NCI-H2081 treated with DMSO at 0.1 percent for 48 hours (cell line): ENCODE measurements around the gene ADAMTS10.
"Not testable (repeated sequence)": the region's sequence is repeated elsewhere in the genome, so short reads cannot be mapped to it uniquely, and the experiment has no call there.

Source experiments
- DNase-seq: peaks from one replicate; lab custom pipeline; 2025; lab: John Stamatoyannopoulos, UW

The ADAMTS10 gene

DNA sequence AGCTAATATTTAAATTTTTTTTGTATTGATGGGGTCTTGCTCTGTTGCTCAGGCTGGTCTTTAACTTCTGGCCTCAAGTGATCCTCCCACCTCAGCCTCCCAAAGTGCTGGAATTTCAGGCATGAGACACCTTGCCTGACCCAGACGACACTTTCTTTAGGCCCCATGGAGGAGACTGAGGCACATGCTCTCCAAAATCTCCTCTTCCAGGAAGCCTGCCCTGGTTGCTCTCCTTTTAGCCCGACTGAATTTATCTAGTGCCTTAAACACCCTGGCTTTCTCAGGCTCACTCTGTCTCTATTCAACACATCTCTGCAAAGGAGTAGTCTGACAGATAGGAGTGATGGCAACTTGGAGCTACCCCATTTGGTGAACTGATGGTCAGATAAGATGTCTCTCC is 52.2 kb downstream of the ADAMTS10 start:
- no peak for DNase-seq

DNA sequence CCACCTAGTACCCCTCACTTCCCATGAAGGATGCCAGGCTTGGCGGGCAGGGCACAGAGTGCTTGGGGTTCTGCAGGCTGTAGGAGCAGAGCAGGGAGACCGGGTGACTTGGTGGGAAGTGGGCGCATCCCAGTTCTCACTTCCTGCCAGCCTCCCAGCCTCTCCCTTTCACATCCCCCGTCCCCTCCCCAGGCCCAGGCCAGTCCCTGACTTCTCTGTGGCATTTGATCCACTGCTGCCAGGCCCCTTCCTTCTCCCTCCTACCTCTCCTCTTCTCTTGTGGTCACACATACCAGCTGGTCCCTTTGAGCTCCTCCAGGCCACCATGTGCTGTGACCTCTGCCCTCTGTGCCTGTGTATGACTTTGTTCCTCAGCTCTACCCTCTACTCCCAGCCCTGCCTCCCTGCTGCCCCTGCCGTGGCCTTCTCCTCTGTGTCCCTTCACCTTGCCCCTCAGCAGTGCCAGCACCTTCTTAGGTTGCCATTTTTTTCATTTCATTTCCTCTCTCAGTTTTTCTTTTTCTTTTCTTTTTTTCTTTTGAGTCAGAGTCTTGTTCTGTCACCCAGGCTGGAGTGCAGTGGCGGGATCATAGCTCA is 52.8 kb downstream of the ADAMTS10 start:
- no peak for DNase-seq

DNA sequence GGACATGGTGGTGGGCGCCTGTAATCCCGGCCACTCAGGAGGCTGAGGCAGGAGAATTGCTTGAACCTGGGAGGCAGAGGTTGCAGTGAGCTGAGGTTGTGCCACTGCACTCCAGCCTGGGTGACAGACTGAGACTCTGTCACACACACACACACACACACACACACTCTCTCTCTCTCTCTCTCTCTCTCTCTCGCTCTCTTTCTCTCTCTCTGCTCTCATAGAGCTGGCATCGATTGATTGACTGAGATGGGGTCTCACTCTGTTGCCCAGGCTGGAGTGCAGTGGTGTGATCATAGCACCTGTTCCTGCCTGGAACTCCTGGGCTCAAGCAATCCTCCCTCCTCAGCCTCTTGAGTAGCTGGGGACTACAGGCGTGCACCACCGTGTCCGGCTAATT is 56.8 kb downstream of the ADAMTS10 start:
- DNase-seq = not testable (repeated sequence)

DNA sequence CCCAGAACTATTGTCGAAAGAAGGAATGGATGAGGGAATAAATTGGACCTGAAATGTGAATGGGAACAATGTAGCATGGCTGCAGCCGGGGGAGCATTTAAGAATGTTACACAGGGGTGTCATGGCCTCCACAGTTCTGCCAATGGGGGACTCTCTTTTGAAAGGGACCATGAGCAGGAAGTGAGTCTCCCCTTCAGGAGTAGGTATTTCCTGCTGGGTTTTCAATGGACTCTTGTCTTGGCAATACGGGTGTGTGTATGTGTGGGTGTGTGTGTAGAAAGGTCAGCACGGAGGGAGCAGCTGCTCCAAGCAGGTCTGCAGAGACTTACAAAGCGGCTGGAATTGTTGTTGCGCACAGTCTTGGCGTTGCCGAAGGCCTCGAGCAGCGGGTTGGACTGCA is 57.7 kb downstream of the ADAMTS10 start:
- DNase-seq = no peak

DNA sequence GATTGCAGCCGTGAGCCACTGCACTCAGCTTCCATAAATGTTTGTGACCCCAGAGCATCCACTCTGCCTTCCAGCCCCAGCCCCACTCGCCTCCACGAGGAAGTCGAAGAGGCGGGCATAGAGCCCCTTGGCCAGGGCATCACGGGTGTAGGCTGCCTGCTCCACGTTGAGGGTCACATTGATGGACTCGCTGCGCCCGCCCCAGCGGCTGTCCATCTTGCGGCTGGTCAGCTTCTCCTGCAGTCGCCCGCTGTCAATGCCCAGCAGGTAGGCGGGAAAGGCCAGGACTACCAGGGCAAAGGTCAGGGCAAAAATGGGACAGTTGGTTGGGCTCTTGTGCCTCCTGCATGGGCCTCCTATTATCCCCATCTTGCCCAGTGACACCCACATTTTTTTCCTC is 60.4 kb downstream of the ADAMTS10 start:
- DNase-seq = no peak

DNA sequence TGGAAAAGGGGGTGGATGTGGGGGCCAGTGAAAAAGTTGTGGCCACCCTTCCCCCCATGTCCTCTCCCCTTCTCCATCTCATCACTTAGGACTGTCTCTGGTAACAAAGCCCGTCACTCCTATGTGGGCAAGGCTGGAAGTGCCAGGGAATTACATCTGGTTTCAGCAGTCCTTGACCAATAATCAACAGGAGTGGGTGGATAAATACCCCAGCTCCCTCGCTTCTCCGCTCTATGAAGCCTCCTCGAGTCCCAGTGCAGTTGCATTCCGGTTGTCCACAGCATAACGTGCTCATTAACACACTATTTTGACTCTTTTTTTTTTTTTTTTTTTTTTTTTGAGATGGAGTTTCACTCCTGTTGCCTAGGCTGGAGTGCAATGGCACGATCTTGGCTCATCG is 64.8 kb downstream of the ADAMTS10 start:
- DNase-seq = no peak

DNA sequence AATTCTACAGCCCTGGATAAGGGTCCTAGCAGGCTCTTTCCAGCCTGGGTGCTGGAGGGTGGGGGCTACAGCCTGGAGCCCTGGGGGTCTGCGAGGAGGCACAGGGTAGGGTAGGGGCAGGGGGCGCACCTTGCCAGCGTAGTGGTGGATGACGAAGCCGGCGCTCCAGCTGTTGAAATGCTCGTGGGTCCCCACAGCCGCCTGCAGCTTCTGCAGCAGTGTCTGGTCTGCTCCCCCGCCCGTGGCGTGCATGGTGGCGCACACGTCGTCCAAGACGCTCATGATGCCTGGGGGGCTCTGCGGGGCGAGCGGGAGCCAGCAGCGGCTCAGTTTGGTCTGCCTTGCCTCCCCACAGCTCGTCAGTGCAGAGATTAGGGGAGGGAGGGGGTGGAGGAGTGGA is 66.3 kb downstream of the ADAMTS10 start:
- DNase-seq = no peak

DNA sequence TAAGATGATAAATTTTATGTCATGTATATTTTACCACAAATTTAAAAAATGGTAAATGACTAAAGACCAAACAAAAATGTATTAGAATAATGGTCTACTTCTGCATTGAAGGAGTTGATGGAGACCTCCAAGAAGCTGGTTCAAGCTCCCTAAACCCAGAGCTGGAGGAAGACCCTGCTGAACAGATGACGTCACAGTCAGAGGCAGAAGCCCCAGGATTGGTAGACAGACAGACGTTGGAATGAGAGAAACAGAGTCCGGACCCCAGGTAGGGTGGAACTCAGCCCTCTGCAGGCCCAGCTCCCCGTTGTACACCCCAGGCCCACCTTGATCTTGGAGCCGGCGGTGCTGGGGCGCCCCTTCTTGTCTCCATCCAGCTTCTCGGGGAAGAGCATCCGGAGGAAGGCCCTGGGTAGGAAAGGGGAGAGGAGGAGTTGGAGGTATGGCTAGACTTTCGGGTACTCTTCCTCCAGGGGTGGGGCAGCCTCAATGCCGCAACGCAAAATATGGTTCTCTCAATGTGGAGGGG is 70.8 kb downstream of the ADAMTS10 start:
- no peak for DNase-seq

DNA sequence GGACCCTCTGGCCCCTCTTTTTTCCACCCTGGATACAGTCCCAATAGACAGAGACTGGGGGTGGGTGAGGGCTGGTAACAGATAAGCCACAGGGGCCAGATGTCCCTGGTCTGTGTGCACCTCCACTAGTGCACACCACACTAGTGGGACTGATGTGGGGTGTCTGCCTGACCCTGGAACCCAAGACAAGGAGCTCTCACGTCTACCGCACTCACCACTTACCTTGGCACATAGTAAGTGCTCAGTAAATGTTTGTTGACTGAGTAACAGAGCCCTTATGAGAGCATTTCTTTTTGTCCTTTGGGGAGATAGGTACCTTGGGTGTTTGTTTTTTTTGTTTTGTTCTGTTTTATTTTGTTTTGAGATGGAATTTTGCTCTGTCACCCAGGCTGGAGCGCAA is 73.4 kb downstream of the ADAMTS10 start:
- DNase-seq = no peak

DNA sequence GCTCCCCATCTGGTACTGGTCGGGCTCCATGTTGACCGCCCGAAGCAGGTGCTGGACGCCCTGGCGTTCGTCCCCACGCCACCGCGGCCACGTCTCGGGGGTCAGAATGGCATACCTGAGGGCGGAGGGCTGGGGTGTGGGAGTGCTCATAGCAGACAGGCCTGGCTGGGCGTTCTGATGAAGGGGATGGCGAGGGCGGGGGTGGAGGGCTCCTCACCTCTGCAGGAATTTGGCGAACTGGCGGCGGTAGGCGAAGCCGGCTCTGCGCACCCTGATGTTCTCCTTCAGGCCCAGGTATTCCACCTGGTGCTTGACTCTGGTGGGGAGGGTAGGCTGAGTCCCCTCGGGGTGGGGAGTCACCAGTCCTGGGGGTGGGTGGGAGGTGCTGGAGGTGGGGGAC is 74.2 kb downstream of the ADAMTS10 start:
- no peak for DNase-seq

DNA sequence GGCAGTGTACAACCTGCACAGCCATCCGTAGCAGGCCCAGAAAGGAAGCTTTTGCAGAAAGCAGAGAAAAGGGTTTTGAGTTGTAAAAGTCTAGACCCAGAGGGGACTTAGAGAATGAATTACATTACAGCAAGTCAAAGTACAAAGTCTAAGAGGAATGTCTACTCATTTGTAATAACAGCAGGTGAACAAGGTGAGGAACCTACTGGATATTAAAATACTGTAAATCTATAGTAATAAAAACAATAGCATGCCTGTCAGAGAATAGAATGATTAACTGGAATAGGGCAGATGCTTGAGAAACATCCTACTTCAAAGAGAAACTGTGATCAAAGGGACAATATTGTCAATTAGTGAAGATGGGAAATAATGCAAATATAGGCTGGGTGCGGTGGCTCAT is 78.3 kb downstream of the ADAMTS10 start:
- DNase-seq = no peak

DNA sequence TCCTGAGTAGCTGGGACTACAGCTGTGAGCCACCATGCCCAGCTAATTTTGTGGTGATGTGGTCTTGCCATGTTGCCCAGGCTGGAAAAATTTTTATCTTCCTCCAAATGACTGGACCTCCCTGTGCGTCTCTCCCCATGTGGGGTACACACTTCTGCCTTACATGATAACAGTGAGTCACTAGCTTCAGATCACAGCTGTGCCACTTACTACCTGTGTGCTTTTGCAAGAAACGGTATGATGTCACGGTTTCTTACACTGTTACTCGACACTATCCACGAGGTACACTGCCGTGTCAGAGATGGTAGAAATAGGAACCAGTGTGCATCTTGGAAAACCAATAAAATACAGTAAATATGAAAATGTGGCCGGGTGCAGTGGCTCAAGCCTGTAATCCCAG is 79.0 kb downstream of the ADAMTS10 start:
- DNase-seq = no peak
